Osteoblast (primary cell): ENCODE data around the gene DDX28. TPM values are rescaled to one million over a fixed set of nuclear protein-coding genes. Genes with fewer than 3 reads are reported as not detected.

Experiments
- DNase-seq: peaks from one replicate; pipeline ENCODE4 v3.0.0; 2011; ENCODE audit warnings: low spot score, mixed read lengths; ENCODE audit not compliant: insufficient read length; ENCODE audit errors: missing footprints
- H2AFZ ChIP-seq: 2 replicates; pipeline ENCODE4 v1.6.0; 2011; ENCODE audit warnings: mild to moderate bottlenecking, low read length
- H3K27ac ChIP-seq: 2 replicates; pipeline ENCODE4 v1.5.1; 2011; ENCODE audit warnings: mild to moderate bottlenecking, low read depth, low read length, moderate library complexity
- H3K27me3 ChIP-seq: 2 replicates; pipeline ENCODE4 v1.6.0; 2012; ENCODE audit warnings: mild to moderate bottlenecking, control low read depth, inconsistent platforms, low read length, moderate library complexity; ENCODE audit not compliant: insufficient read depth
- H3K36me3 ChIP-seq: 2 replicates; pipeline ENCODE4 v1.5.1; 2011; ENCODE audit warnings: mild to moderate bottlenecking, low read length, control low read depth, moderate library complexity; ENCODE audit not compliant: insufficient read depth
- H3K4me1 ChIP-seq: 2 replicates; pipeline ENCODE4 v1.5.1; 2011; ENCODE audit warnings: mild to moderate bottlenecking, low read length, control low read depth, moderate library complexity; ENCODE audit not compliant: insufficient read depth
- H3K4me2 ChIP-seq: 2 replicates; pipeline ENCODE4 v1.6.0; 2011; ENCODE audit warnings: mild to moderate bottlenecking, low read length; ENCODE audit not compliant: insufficient read depth
- H3K4me3 ChIP-seq: fragments of 200-600 bp; sonication (generic); 3 replicates; pipeline ENCODE4 v1.5.1; 2012; ENCODE audit warnings: mild to moderate bottlenecking, low read length, inconsistent platforms; ENCODE audit not compliant: insufficient read depth
- H3K79me2 ChIP-seq: 2 replicates; pipeline ENCODE4 v1.6.0; 2012; ENCODE audit warnings: mild to moderate bottlenecking, low read length, control low read depth, inconsistent platforms; ENCODE audit not compliant: insufficient read depth
- H3K9me3 ChIP-seq: 2 replicates; pipeline ENCODE4 v1.5.1; 2011; ENCODE audit warnings: low read depth, low read length, control low read depth
- H4K20me1 ChIP-seq: 2 replicates; pipeline ENCODE4 v1.6.0; 2012; ENCODE audit warnings: mild to moderate bottlenecking, low read length, control low read depth; ENCODE audit not compliant: insufficient read depth
- total RNA-seq: library from RNA; depleted of rRNA; stranded (reverse); fragments of >200 nt; gene quantifications from 2 replicates; pipeline ENCODE4 v1.2.3, GENCODE V29; 2012
- TF ChIP-seq, protein P1 (sequence below): IDR thresholded peaks from 2 replicates; pipeline ENCODE4 v1.5.1; 2011; ENCODE audit warnings: mild to moderate bottlenecking, low read depth, low read length, moderate library complexity; ENCODE audit errors: extremely low read depth

DDX28 gene
- total RNA-seq, 1 donor, result 10.5 TPM

DNA sequence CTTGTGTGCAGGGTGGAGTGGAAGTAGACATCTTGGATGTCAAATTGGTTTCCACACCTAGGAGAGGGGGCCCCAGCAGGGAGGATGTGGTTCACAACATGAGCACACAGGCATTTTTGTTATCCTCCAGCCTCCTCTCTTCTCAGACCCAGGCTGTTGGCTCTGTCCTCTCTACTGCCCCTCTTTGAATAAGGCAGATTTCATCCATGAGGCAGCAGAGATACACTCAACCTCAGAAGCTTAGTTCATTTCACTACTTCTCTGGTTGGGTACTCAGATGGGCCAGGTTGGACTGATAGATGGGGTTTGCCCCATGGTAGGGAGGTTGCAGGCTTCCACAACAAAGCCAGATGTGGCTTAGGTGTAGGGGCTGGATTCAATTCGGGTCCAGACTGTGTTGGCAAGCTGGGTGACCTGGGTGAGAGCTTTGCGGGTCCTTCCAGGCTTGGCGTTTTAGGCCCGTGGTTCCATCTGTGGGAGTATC, 39.9 kb upstream of the DDX28 start:
- H3K27me3 ChIP-seq, result no peaks in the 10 kb centered on the region
- peaks cover 18% of the 10 kb centered on the region for H3K36me3 ChIP-seq
- no peak for DNase-seq
- H2AFZ ChIP-seq, result no peak overlapping the region
- H3K27ac ChIP-seq, result peak overlapping the region; percentile 39
- H3K4me1 ChIP-seq, result peaks cover 31% of the 10 kb centered on the region
- H3K4me2 ChIP-seq, result no peak overlapping the region
- no peaks in the 10 kb centered on the region for H3K79me2 ChIP-seq
- no peaks in the 10 kb centered on the region for H3K9me3 ChIP-seq
- no peak overlapping the region for H3K4me3 ChIP-seq
- peaks cover 3% of the 10 kb centered on the region for H4K20me1 ChIP-seq
- TF ChIP-seq, protein P1, sequence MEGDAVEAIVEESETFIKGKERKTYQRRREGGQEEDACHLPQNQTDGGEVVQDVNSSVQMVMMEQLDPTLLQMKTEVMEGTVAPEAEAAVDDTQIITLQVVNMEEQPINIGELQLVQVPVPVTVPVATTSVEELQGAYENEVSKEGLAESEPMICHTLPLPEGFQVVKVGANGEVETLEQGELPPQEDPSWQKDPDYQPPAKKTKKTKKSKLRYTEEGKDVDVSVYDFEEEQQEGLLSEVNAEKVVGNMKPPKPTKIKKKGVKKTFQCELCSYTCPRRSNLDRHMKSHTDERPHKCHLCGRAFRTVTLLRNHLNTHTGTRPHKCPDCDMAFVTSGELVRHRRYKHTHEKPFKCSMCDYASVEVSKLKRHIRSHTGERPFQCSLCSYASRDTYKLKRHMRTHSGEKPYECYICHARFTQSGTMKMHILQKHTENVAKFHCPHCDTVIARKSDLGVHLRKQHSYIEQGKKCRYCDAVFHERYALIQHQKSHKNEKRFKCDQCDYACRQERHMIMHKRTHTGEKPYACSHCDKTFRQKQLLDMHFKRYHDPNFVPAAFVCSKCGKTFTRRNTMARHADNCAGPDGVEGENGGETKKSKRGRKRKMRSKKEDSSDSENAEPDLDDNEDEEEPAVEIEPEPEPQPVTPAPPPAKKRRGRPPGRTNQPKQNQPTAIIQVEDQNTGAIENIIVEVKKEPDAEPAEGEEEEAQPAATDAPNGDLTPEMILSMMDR, result no peak

DNA sequence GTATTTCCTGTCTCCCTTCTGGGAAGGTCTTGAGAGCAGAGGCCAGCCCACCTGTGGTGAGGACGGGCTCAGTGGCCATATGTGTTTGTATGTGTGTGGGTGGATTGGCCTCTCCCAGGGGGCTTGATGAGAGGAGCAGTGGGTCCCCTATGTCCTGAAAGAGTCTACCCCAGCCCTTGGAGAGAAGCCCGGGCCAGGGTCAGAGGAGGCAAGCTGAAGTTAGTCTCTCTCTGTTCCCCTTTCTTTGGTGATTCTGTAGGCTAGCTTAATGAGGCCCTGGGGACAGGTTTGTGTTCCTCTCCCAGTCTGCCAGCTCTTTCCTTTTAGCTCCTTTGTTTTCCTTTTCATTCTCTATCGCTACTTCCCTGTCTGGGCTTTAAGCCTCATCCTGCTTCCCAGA, 38.4 kb upstream of the DDX28 start:
- Histone ChIP-seq H3K36me3 (peaks cover 18% of the 10 kb centered on the region), H3K79me2 (no peaks in the 10 kb centered on the region), H3K4me2 (no peak overlapping the region), H3K9me3 (no peaks in the 10 kb centered on the region), H4K20me1 (peaks cover 3% of the 10 kb centered on the region), H2AFZ (no peak overlapping the region), H3K4me1 (peaks cover 27% of the 10 kb centered on the region), H3K4me3 (no peak overlapping the region), H3K27ac (no peak overlapping the region), H3K27me3 (no peaks in the 10 kb centered on the region)
- TF ChIP-seq, protein P1, result no peak
- DNase-seq, result no peak

DNA sequence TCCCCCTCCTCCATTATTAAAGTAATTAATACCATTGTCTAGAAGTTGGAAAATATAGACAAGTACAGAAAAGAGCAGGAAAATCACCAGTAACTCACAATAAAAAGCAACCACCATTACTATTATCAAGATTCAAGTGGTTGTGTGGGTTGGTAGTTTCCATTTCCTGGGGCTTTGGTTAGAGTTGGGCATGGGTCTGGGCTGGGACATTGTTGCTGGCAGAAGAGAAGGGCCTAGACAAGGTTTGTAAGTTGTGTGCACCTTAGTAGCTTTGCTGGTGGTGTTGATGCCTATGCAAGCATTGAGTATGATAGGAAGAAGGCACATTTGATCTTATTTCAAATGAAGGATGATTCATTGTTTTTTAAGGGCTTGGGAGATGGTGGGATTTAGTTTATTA, 36.8 kb upstream of the DDX28 start:
- H3K9me3 ChIP-seq, result no peaks in the 10 kb centered on the region
- peaks cover 11% of the 10 kb centered on the region for H3K4me1 ChIP-seq
- H3K27ac ChIP-seq, result no peak overlapping the region
- peaks cover 21% of the 10 kb centered on the region for H3K36me3 ChIP-seq
- H3K27me3 ChIP-seq, result no peaks in the 10 kb centered on the region
- TF ChIP-seq, protein P1, result no peak
- no peak overlapping the region for H3K4me2 ChIP-seq
- no peaks in the 10 kb centered on the region for H4K20me1 ChIP-seq
- H2AFZ ChIP-seq, result no peak overlapping the region
- no peak for DNase-seq
- H3K4me3 ChIP-seq, result no peak overlapping the region
- no peaks in the 10 kb centered on the region for H3K79me2 ChIP-seq

DNA sequence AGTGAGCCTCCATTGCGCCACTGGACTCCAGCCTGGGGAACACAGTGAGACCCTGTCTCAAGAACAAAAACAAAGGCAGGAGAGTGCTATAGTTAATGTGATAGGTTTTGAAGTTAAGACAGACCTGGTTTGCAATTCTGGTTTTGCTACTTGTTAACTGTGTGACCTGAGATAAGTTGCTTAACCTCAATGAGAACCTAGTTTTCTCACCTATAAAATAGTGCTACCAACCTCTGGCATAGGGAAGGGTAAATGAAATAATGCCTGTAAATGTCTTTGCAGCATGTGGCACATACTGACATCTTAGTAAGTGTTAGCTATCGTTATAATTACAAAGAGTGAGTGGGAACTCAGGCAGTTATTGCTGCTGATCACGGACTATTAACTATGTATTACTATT, 32.4 kb upstream of the DDX28 start:
- Histone ChIP-seq H3K4me1 (no peaks in the 10 kb centered on the region), H3K27me3 (no peaks in the 10 kb centered on the region)

More for the DNA sequence above, 32.4 kb upstream of the DDX28 start:
- no peaks in the 10 kb centered on the region for H3K79me2 ChIP-seq
- no peak overlapping the region for H3K4me3 ChIP-seq
- no peak overlapping the region for H2AFZ ChIP-seq
- no peak overlapping the region for H3K27ac ChIP-seq
- no peak for DNase-seq
- H4K20me1 ChIP-seq, result no peaks in the 10 kb centered on the region
- peaks cover 22% of the 10 kb centered on the region for H3K36me3 ChIP-seq
- H3K9me3 ChIP-seq, result no peaks in the 10 kb centered on the region
- TF ChIP-seq, protein P1, result no peak
- H3K4me2 ChIP-seq, result no peak overlapping the region
